Gastroesophageal sphincter (tissue), 3 donors: ENCODE measurements around the gene ARHGEF10L.

Experiments used
- CTCF ChIP-seq, 4 experiments: fragments of 200-600 bp in 2 of 4; fragments of 450-650 bp in 2 of 4; sonication (generic) in 1 of 4; IDR thresholded peaks; one replicate each; pipeline ENCODE4 v1.5.1; 2017 to 2019; ENCODE audit warnings: antibody characterized with exemption in 4 of 4, mild to moderate bottlenecking in 2 of 4, moderate library complexity in 2 of 4
- EP300 ChIP-seq: sonication (generic); formaldehyde crosslinking; IDR thresholded peaks from one replicate; pipeline ENCODE4 v1.6.1; 2017; ENCODE audit warnings: antibody characterized with exemption, mild to moderate bottlenecking
- POLR2A ChIP-seq, 2 donors: fragments of 450-650 bp; IDR thresholded peaks; one replicate each; pipeline ENCODE4 v1.6.1; 2017; ENCODE audit warnings: antibody characterized with exemption in 2 of 2, mild to moderate bottlenecking in 2 of 2, moderate library complexity in 1 of 2

- TF ChIP-seq CTCF (IDR thresholded peaks at IDR 0.05) (no peak), POLR2A (IDR thresholded peaks at IDR 0.05) (no peak), EP300 (no peak)
These were observed 110.0 kb downstream of the ARHGEF10L start for GRCh38 chr1:17649371-17650106.
